Posterior cingulate gyrus (tissue), 11 donors: Measurements from ENCODE around the gene OAF.

Source experiments
- DNase-seq, 10 donors: peaks; one replicate each; pipeline versions ENCODE4 v3.0.0 to v3.0.0-alpha.2; 2020 to 2021; ENCODE audit warnings: mixed read lengths in 3 of 10
- intact Hi-C: fragments of 100-400 bp; cut with DNase I; formaldehyde crosslinking; loops from one replicate; pipeline ENCODE4 v1.15.1; 2023

Gene OAF

GRCh38 chr11:120198787-120199469, 11.9 kb upstream of the OAF start:
- intact Hi-C loops, result no loop called here
- peak in 2 of 10 donors; percentile 77 to 84 for DNase-seq

GRCh38 chr11:120199613-120200012, 11.2 kb upstream of the OAF start:
- peak in 1 of 10 donors; percentile 11 for DNase-seq
- intact Hi-C loops, result no loop called here

- intact Hi-C loops, result no loop called here
- DNase-seq, result peak in 1 of 10 donors; percentile 25
Observed at GRCh38 chr11:120200677-120201076, 10.2 kb upstream of the OAF start.

- intact Hi-C loops, result no loop called here
- DNase-seq, result no peak
Observed at GRCh38 chr11:120201653-120202052, 9.2 kb upstream of the OAF start.

- peak in 3 of 10 donors; percentile 6 to 16 (median 13) for DNase-seq
- intact Hi-C loops, result no loop called here
Observed at GRCh38 chr11:120203626-120204025, 7.2 kb upstream of the OAF start.

- DNase-seq, result peak in 3 of 10 donors; percentile 9 to 24 (median 24)
- intact Hi-C loops, result no loop called here
Observed at GRCh38 chr11:120205596-120206161, 5.2 kb upstream of the OAF start.

- peak in 2 of 10 donors; percentile 6 to 31 for DNase-seq
- intact Hi-C loops, result no loop called here
Observed at GRCh38 chr11:120207512-120207911, 3.3 kb upstream of the OAF start.

- intact Hi-C loops, result no loop called here
- DNase-seq, result peak in 3 of 10 donors; percentile 39 to 73 (median 46)
Observed at GRCh38 chr11:120208001-120208441, 2.8 kb upstream of the OAF start.

- intact Hi-C loops, result no loop called here
- DNase-seq, result peak in 3 of 10 donors; percentile 23 to 50 (median 48)
Observed at GRCh38 chr11:120208777-120209176, 2.1 kb upstream of the OAF start.

GRCh38 chr11:120209746-120210625, 846 bp upstream of the OAF start:
- intact Hi-C loops, result no loop called here

GRCh38 chr11:120211522-120212258, 858 bp downstream of the OAF start:
- DNase-seq, result peak in 3 of 10 donors; percentile 19 to 62 (median 46)
- intact Hi-C loops, result no loop called here

More at GRCh38 chr11:120209746-120210625, 846 bp upstream of the OAF start:
- peak in 3 of 10 donors; percentile 68 to 80 (median 77) for DNase-seq

GRCh38 chr11:120212259-120212878, 1.5 kb downstream of the OAF start:
- DNase-seq, result peak in 2 of 10 donors; percentile 21 to 44
- intact Hi-C loops, result no loop called here

GRCh38 chr11:120212926-120213325, 2.1 kb downstream of the OAF start:
- intact Hi-C loops, result no loop called here
- peak in 1 of 10 donors; percentile 50 for DNase-seq

- peak in 2 of 10 donors; percentile 48 to 74 for DNase-seq
- intact Hi-C loops, result no loop called here
Observed at GRCh38 chr11:120214581-120214980, 3.7 kb downstream of the OAF start.

- intact Hi-C loops, result no loop called here
- DNase-seq, result peak in 2 of 10 donors; percentile 55 to 70
Observed at GRCh38 chr11:120215634-120216033, 4.8 kb downstream of the OAF start.

- intact Hi-C loops, result no loop called here
- DNase-seq, result peak in 2 of 10 donors; percentile 58 to 80
Observed at GRCh38 chr11:120216426-120217102, 5.7 kb downstream of the OAF start.

GRCh38 chr11:120217526-120217925, 6.7 kb downstream of the OAF start:
- intact Hi-C loops, result no loop called here
- DNase-seq, result no peak

- intact Hi-C loops, result no loop called here
- peak in 9 of 10 donors; percentile 36 to 94 (median 66) for DNase-seq
Observed at GRCh38 chr11:120217941-120218694, 7.3 kb downstream of the OAF start.

- no peak for DNase-seq
- intact Hi-C loops, result no loop called here
Observed at GRCh38 chr11:120218695-120219033, 7.8 kb downstream of the OAF start.
